GM13977 (cell line): ENCODE measurements around the gene CECR2.

ENCODE experiments used
- DNase-seq: peaks from one replicate; pipeline ENCODE4 v3.0.0; 2012; ENCODE audit warnings: low spot score
- in situ Hi-C: fragments of 300-500 bp; cut with MboI; formaldehyde crosslinking; loops from one replicate; pipeline ENCODE4 v1.12.0; 2022; ENCODE audit warnings: low sequenced_read_pairs, low pct_unique_long_range_greater_than_20kb, mixed read lengths, inconsistent platforms; ENCODE audit not compliant: unreplicated experiment
- TF ChIP-seq, protein P1 (sequence below): IDR thresholded peaks from 2 replicates; pipeline ENCODE4 v1.5.1; 2012; ENCODE audit warnings: mild to moderate bottlenecking, control low read depth; ENCODE audit not compliant: insufficient read depth; ENCODE audit errors: extremely low read depth, missing control alignments

CECR2 gene

DNA sequence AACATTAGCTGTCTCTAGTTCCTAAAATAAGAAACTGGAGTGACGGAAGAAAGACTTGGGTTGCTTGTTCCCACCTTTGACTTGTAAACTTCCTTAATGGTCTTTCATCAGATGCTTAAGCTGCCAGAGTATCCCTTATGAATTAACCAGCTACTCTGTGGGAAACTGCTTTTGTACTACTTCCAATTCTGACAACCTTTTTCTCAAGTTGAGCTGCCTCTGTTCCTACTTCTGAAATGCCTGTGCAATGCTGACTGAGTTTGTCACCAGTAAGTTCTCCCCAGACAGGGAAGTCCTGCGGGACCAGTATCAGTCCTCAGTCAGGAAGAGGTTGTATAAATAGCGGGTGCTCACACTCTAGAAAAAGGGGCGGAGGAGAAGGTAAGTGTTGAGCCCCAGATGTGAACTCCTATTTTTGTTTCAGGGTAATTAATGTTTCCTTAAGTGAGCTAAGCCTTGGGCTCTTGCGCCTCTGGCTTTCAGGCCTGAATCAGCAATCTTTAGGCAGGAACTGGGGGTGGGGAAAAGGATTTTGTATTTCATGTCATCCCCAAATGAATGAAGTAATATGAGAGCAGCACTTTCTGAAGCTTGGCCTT lies 67.2 kb downstream of the CECR2 start:
- no peak for DNase-seq
- in situ Hi-C loops = no loop called here

DNA sequence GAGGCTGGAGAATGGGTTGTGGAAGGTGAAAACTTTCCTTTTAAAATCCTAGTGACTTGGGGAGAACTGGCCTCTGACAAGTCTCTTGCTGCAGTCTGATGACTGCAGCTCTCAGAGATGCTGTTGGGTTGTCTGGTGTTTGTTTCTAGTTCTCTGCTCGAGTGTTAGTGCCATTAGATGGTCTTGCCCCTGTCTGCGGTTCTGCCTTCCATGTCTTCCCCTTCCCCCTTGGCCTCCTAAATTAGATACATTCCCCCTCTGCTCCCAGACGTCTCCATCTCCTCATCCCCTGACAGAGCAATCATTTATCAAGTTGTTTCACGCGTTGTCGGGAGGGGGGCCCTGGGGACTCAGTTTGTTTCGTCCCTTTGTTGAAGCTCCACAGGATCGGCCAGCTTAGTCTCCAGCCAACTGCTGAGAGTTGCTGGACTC lies 67.7 kb downstream of the CECR2 start:
- TF ChIP-seq, protein P1, sequence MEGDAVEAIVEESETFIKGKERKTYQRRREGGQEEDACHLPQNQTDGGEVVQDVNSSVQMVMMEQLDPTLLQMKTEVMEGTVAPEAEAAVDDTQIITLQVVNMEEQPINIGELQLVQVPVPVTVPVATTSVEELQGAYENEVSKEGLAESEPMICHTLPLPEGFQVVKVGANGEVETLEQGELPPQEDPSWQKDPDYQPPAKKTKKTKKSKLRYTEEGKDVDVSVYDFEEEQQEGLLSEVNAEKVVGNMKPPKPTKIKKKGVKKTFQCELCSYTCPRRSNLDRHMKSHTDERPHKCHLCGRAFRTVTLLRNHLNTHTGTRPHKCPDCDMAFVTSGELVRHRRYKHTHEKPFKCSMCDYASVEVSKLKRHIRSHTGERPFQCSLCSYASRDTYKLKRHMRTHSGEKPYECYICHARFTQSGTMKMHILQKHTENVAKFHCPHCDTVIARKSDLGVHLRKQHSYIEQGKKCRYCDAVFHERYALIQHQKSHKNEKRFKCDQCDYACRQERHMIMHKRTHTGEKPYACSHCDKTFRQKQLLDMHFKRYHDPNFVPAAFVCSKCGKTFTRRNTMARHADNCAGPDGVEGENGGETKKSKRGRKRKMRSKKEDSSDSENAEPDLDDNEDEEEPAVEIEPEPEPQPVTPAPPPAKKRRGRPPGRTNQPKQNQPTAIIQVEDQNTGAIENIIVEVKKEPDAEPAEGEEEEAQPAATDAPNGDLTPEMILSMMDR = no peak
- in situ Hi-C loops = no loop called here
- no peak for DNase-seq

More for the DNA sequence above, 67.2 kb downstream of the CECR2 start:
- TF ChIP-seq, protein P1 = no peak

GRCh38 chr22:17438026-17438425 lies 68.8 kb downstream of the CECR2 start:
- no peak for DNase-seq
- in situ Hi-C loops = no loop called here
- TF ChIP-seq, protein P1 = no peak

- DNase-seq = no peak
- TF ChIP-seq, protein P1 = no peak
- in situ Hi-C loops = no loop called here
These were observed 72.1 kb downstream of the CECR2 start for GRCh38 chr22:17441326-17441725.

DNA sequence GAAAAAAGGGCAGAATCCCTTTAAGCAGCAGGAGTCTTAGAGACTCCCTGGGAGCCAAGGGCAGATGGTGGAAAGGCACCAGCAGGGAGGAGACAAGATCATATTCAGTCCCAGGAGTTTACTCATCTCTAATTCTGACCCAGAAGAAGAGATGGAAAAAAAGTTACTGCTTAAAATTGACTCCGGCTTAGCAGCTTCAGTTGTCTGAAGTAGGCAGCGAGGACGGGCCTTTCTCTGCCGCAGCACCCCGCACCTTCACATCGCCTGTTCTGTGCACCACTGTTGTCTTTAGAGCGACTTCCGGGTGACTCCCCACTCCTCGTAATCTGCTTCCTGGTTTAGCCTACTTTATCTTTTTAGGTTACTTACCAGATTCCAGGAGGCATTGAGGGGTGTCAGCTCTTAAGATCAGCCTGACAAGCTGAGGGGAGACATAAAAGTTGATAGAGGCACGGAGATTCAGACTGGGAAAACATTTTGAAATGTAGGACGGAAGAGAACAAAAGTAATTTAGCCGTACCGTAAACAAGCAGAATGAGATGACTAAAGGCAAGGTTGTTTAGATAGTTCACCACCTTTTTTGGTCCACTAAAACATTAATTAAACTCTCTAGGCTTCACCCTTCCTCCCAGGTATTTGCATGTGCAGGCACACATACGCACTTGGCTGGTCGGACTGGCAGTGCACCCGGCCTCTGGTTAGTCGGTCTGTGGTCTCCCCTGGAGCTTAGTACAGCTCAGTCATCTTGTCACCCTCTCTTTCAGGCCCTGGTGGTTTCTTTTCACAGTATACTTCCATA lies 74.3 kb downstream of the CECR2 start:
- in situ Hi-C loops = no loop called here
- DNase-seq = no peak

DNA sequence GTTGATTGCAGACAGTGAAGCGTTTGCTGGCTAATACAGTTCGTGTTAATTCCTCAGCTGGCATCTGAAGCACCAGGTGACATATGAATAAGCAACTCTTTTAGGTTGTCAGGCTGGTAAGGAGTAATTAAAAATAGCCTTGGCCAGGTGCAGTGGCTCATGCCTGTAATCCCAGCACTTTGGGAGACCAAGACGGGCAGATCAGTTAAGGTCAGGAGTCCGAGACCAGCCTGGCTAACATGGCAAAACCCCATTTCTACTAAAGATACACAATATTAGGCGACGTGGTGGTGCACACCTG lies 74.9 kb downstream of the CECR2 start:
- TF ChIP-seq, protein P1 = no peak
- in situ Hi-C loops = no loop called here
- DNase-seq = no peak

More for the DNA sequence above, 74.3 kb downstream of the CECR2 start:
- TF ChIP-seq, protein P1 = no peak
